ENCODE measurements around the gene PTPN5. TPM values are rescaled to one million over a fixed set of nuclear protein-coding genes. Genes with fewer than 3 reads are reported as not detected.
A peak's percentile ranks its signal among the peaks of the same experiment; 100 is the strongest.

PTPN5 gene
- total RNA-seq, 4 donors from 2014 or later, result under 0.01 to 3.2 (median 0.79) TPM

DNA sequence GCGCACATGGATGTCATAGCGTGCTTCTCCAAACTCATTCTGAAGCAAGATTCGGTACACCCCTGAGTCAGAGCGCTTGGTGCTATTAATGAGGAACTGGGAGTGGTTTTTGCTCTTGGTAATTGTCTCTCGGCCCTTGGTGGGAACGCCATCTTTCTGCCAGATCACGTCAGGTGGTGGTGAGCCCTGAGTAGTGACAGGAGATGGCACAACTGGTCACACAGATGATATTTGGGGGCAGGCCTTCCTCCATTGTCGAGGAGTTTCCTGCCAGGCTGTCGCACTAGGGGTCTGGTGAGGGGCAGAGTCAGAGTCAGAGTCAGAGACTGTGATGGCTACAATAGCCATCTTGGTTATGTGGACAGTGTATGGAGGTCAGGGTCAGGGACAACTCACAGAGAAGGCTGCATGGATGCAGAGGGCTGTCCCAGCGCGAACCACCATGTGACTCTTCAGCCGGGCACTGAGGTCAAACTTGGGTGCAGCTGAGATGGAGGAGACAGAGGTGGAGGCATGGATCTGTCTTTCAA lies 83.7 kb downstream of the PTPN5 start:
- Histone ChIP-seq H3K36me3 (no peaks in the 10 kb centered on the region), H3K9me3 (no peaks in the 10 kb centered on the region), H3K4me1 (no peaks in the 10 kb centered on the region), H3K27me3 (no peaks in the 10 kb centered on the region), H3K4me3 (no peak overlapping the region), H3K27ac (no peak overlapping the region)
- DNase-seq, result no peak
- intact Hi-C loops (cut with DNase I; ENCODE audit: low total_unique reads), result loop anchor here (10.0 kb wide), 1 partner anchor 73 kb away; the partner anchor contains the start of gene SPTY2D1
- TF ChIP-seq, protein P1, sequence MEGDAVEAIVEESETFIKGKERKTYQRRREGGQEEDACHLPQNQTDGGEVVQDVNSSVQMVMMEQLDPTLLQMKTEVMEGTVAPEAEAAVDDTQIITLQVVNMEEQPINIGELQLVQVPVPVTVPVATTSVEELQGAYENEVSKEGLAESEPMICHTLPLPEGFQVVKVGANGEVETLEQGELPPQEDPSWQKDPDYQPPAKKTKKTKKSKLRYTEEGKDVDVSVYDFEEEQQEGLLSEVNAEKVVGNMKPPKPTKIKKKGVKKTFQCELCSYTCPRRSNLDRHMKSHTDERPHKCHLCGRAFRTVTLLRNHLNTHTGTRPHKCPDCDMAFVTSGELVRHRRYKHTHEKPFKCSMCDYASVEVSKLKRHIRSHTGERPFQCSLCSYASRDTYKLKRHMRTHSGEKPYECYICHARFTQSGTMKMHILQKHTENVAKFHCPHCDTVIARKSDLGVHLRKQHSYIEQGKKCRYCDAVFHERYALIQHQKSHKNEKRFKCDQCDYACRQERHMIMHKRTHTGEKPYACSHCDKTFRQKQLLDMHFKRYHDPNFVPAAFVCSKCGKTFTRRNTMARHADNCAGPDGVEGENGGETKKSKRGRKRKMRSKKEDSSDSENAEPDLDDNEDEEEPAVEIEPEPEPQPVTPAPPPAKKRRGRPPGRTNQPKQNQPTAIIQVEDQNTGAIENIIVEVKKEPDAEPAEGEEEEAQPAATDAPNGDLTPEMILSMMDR (IDR thresholded peaks at IDR 0.05), result no peak

- H3K27me3 ChIP-seq, result no peaks in the 10 kb centered on the region
- intact Hi-C loops (cut with DNase I; ENCODE audit: low total_unique reads), result loop anchor here (10.0 kb wide), 1 partner anchor 72 kb away; the partner anchor contains the start of gene SPTY2D1
- H3K4me1 ChIP-seq, result no peaks in the 10 kb centered on the region
- H3K36me3 ChIP-seq, result no peaks in the 10 kb centered on the region
- H3K4me3 ChIP-seq, result peak overlapping the region; percentile 45 to 61
- no peak for TF ChIP-seq POLR2A (IDR thresholded peaks at IDR 0.05)
- TF ChIP-seq, protein P1 (IDR thresholded peaks at IDR 0.05), result no peak
- DNase-seq, result peak; percentile 74 to 76
- H3K9me3 ChIP-seq, result no peaks in the 10 kb centered on the region
- peak overlapping the region; percentile 77 to 83 for H3K27ac ChIP-seq
These were observed 85.0 kb downstream of the PTPN5 start for GRCh38 chr11:18706330-18707243.

DNA sequence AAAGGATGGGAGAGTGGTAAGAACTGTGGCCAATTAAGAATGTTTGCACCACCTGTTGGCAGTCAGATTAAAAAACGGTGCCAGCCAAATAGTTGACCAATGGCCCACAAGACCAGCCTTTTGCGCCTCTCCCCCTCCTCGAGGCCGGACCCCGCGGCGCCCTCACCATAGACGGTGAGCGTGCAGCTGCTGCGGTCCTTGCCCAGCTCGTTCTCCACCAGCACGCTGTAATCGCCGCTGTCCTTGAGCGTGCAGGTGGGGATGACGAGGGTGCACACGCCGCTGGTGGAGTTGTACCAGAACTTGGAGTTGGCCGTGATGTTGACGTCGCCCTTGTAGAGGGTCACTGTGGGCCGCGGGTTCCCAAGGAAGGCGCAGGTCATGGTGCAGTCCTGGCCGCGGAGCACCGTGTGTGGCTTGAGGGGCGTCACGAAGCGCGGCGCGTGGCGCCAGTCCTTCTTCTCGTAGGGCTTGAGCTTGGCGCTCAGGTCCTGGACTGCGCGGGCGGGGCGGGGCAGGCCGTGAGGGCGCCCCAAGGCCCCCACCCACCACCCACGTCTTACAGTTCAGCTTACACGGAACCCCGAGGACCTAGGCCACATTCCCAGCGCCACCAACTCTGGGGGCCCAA lies 85.8 kb downstream of the PTPN5 start:
- intact Hi-C loops (cut with DNase I; ENCODE audit: low total_unique reads), result loop anchor here (10.0 kb wide), 1 partner anchor 71 kb away; the partner anchor contains the start of gene SPTY2D1
- DNase-seq, result peak; percentile 34 to 39
- Histone ChIP-seq H3K27me3 (no peaks in the 10 kb centered on the region), H3K27ac (peak overlapping the region; percentile 77 to 83), H3K4me1 (no peaks in the 10 kb centered on the region), H3K9me3 (no peaks in the 10 kb centered on the region), H3K4me3 (peak overlapping the region; percentile 45 to 61), H3K36me3 (no peaks in the 10 kb centered on the region)
- peak in 1 of 2 donors; percentile 16 for TF ChIP-seq POLR2A (IDR thresholded peaks at IDR 0.05)
- TF ChIP-seq, protein P1 (IDR thresholded peaks at IDR 0.05), result no peak

DNA sequence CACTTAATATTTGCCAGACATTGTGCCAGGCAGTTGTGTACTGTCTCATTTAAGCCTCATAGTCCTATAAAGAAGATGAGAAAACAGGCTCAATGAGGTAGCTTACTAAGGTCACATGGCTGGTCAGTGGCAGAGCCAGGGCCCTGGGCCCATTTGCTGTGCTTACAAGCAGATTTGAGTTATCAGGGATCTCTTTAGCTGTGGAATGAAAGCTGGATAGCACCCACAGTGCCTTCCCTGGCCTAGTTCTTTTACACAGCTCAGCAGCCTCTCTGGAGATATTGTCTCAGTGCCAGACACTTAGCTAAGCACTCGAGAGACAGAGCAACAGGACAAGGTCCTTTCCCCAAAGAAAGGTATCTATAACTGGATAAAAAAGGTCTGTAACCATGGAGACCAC lies 86.9 kb downstream of the PTPN5 start:
- Histone ChIP-seq H3K4me1 (peaks cover 0 to 8% of the 10 kb centered on the region in 2 donors), H3K27ac (no peak overlapping the region), H3K9me3 (no peaks in the 10 kb centered on the region), H3K4me3 (no peak overlapping the region), H3K36me3 (no peaks in the 10 kb centered on the region), H3K27me3 (no peaks in the 10 kb centered on the region)
- no peak for DNase-seq
- TF ChIP-seq, protein P1 (IDR thresholded peaks at IDR 0.05), result no peak
- TF ChIP-seq POLR2A (IDR thresholded peaks at IDR 0.05), result no peak
- intact Hi-C loops (cut with DNase I; ENCODE audit: low total_unique reads), result loop anchor here (10.0 kb wide), 1 partner anchor 70 kb away; the partner anchor contains the start of gene SPTY2D1
